ENCODE measurements around the gene PSENEN.
"Not testable (repeated sequence)": the region's sequence is repeated elsewhere in the genome, so short reads cannot be mapped to it uniquely, and the experiment has no call there.

PSENEN gene

GRCh38 chr19:35789195-35789977 is 43.9 kb downstream of the PSENEN start:
- no peak for DNase-seq

- no peak for DNase-seq
Measured at GRCh38 chr19:35789978-35790944, 44.8 kb downstream of the PSENEN start.

GRCh38 chr19:35790981-35791813 is 45.7 kb downstream of the PSENEN start:
- no peak for DNase-seq

GRCh38 chr19:35791814-35792279 is 46.4 kb downstream of the PSENEN start:
- DNase-seq = no peak

- DNase-seq = no peak
Measured at GRCh38 chr19:35792312-35792711, 46.9 kb downstream of the PSENEN start.

GRCh38 chr19:35792888-35793287 is 47.4 kb downstream of the PSENEN start:
- no peak for DNase-seq

- DNase-seq = no peak
Measured at GRCh38 chr19:35793381-35794165, 48.1 kb downstream of the PSENEN start.

GRCh38 chr19:35795564-35795963 is 50.1 kb downstream of the PSENEN start:
- not testable (repeated sequence) for DNase-seq

Measured in right kidney (tissue), 1 donor.